Epithelial cell of esophagus (primary cell): Measurements from ENCODE around the gene MACROD1.
"Not testable (repeated sequence)": the region's sequence is repeated elsewhere in the genome, so short reads cannot be mapped to it uniquely, and the experiment has no call there.

Experiments
- DNase-seq: peaks from one replicate; pipeline ENCODE4 v3.0.0; 2010; ENCODE audit warnings: low read depth
- H3K4me3 ChIP-seq: 2 replicates; pipeline ENCODE4 v1.5.1; 2011; ENCODE audit warnings: mild to moderate bottlenecking, low read length, control low read depth
- CTCF ChIP-seq: IDR thresholded peaks from 2 replicates; pipeline ENCODE4 v1.5.1; 2011; ENCODE audit warnings: low read depth, mild to moderate bottlenecking, low read length, control low read depth, inconsistent platforms; ENCODE audit not compliant: insufficient read depth; ENCODE audit errors: missing control alignments

Gene MACROD1

GRCh38 chr11:64052938-64053622 is 112.8 kb downstream of the MACROD1 start:
- TF ChIP-seq CTCF, result no peak
- no peak for DNase-seq
- H3K4me3 ChIP-seq, result no peak overlapping the region

- no peak for TF ChIP-seq CTCF
- H3K4me3 ChIP-seq, result no peak overlapping the region
- DNase-seq, result no peak
Observed at GRCh38 chr11:64052436-64052835, 113.5 kb downstream of the MACROD1 start.

GRCh38 chr11:64051297-64051696 is 114.6 kb downstream of the MACROD1 start:
- TF ChIP-seq CTCF, result no peak
- no peak overlapping the region for H3K4me3 ChIP-seq
- DNase-seq, result no peak

GRCh38 chr11:64049509-64049908 is 116.4 kb downstream of the MACROD1 start:
- H3K4me3 ChIP-seq, result no peak overlapping the region
- no peak for DNase-seq
- no peak for TF ChIP-seq CTCF

- TF ChIP-seq CTCF, result no peak
- no peak overlapping the region for H3K4me3 ChIP-seq
Observed at GRCh38 chr11:64048042-64048854, 117.7 kb downstream of the MACROD1 start.

GRCh38 chr11:64047373-64047772 is 118.5 kb downstream of the MACROD1 start:
- not testable (repeated sequence) for DNase-seq, H3K4me3 ChIP-seq

More at GRCh38 chr11:64048042-64048854, 117.7 kb downstream of the MACROD1 start:
- no peak for DNase-seq

GRCh38 chr11:64045700-64046099 is 120.2 kb downstream of the MACROD1 start:
- TF ChIP-seq CTCF, result no peak
- DNase-seq, result no peak
- no peak overlapping the region for H3K4me3 ChIP-seq
